Naive thymus-derived CD8-positive, alpha-beta T cell (primary cell): ENCODE results near the gene FH. TPM values are rescaled to one million over a fixed set of nuclear protein-coding genes. Genes with fewer than 3 reads are reported as not detected.

Source experiments
- ATAC-seq, 2 donors: fragments of 150-1000 bp; cut with Tn5 transposase in 1 of 2; sonication (Bioruptor Pico), chemical (Tn5 transposase) in 1 of 2; 1 replicate in 1 of 2; 2 replicates in 1 of 2; pipeline ENCODE4 v1.10.0; 2021; ENCODE audit warnings: mild to moderate bottlenecking in 2 of 2, moderate library complexity in 2 of 2
- POLR2A ChIA-PET: fragments of 350-600 bp; sonication (Branson Sonifier 250); formaldehyde crosslinking; loops from one replicate; lab custom pipeline; 2021; ENCODE audit warnings: antibody characterized with exemption; lab: Charles Lee
- DNase-seq, 10 donors: peaks; one replicate each; pipeline versions ENCODE4 v3.0.0 to v3.0.0-alpha.2; 2020 to 2022
- H3K27ac Mint-ChIP-seq, 10 donors: one replicate each; pipeline ENCODE4 v1.8.0; 2020 to 2022; ENCODE audit warnings: mild to moderate bottlenecking in 10 of 10, mixed read lengths in 10 of 10, moderate library complexity in 4 of 10, inconsistent platforms in 1 of 10
- H3K27me3 Mint-ChIP-seq, 5 donors: one replicate each; pipeline ENCODE4 v1.8.0; 2021 to 2022; ENCODE audit warnings: mixed read lengths in 5 of 5
- H3K36me3 Mint-ChIP-seq, 3 donors: one replicate each; pipeline ENCODE4 v1.8.0; 2020 to 2022; ENCODE audit warnings: mixed read lengths in 3 of 3, mild to moderate bottlenecking in 2 of 3, inconsistent platforms in 1 of 3
- H3K4me1 Mint-ChIP-seq, 4 donors: one replicate each; pipeline ENCODE4 v1.8.0; 2021 to 2022; ENCODE audit warnings: mixed read lengths in 4 of 4
- H3K4me3 Mint-ChIP-seq, 10 donors: one replicate each; pipeline ENCODE4 v1.8.0; 2020 to 2022; ENCODE audit warnings: mild to moderate bottlenecking in 10 of 10, mixed read lengths in 10 of 10, moderate library complexity in 6 of 10, inconsistent platforms in 1 of 10
- H3K9me3 Mint-ChIP-seq, 9 donors: one replicate each; pipeline ENCODE4 v1.8.0; 2020 to 2022; ENCODE audit warnings: mixed read lengths in 9 of 9, mild to moderate bottlenecking in 3 of 9, inconsistent platforms in 1 of 9, moderate library complexity in 1 of 9
- polyA plus RNA-seq, 3 donors: library from polyadenylated mRNA; unstranded; fragments of 300-500 nt; fragmentation: Illumina TruSeq; gene quantifications; one replicate each; pipeline ENCODE4 v1.2.3, GENCODE V29; 2021
- total RNA-seq, 8 experiments: library from RNA in 2 of 8; stranded (reverse) in 2 of 8; gene quantifications; one replicate each; pipeline ENCODE4 v1.2.3 and lab custom pipeline; 2021 to 2026

Gene FH
- total and polyA plus RNA-seq, 5 experiments from 2014 or later = 30.3 to 44.8 (median 34.7) TPM

DNA sequence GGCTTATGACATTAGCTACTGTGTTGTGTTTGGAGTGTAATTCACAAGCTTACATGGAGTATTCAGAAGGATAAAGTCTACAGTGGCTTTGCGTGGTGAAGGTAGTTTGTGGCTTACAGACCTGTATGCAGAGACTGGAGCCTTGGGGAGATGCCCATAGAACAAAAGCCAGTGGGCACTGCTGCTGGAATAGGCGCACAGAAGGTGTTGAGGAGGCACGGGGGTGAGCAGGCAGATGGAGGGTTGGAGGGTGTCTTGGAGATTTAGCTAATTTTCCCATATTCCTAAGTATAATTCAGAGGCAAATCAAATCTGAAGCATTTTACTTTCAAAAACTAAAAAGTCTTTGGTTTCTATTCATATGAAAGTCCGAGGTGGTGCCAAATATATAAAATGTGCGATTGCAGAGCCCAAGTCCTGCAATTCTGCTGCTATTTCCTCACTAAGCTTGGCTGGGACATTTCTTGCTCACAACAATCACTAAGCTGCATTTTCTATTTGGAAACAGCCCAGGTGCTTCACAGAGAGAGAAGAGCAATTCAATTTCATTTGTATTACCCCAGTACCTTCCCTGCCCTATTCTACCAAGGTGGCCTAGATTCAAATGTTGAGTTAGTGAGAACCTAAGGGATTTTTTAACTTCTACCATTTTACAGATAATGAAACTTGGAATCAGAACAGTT is 48.5 kb downstream of the FH start:
- H3K27me3 Mint-ChIP-seq = peaks cover 6 to 13% (median 12%) of the 10 kb centered on the region in 5 donors
- H3K4me3 Mint-ChIP-seq = no peak overlapping the region
- POLR2A ChIA-PET = no interaction called here
- ATAC-seq (no peak), DNase-seq (no peak)
- H3K4me1 Mint-ChIP-seq = no peaks in the 10 kb centered on the region
- no peaks in the 10 kb centered on the region for H3K9me3 Mint-ChIP-seq
- H3K36me3 Mint-ChIP-seq = no peaks in the 10 kb centered on the region
- no peak overlapping the region for H3K27ac Mint-ChIP-seq

DNA sequence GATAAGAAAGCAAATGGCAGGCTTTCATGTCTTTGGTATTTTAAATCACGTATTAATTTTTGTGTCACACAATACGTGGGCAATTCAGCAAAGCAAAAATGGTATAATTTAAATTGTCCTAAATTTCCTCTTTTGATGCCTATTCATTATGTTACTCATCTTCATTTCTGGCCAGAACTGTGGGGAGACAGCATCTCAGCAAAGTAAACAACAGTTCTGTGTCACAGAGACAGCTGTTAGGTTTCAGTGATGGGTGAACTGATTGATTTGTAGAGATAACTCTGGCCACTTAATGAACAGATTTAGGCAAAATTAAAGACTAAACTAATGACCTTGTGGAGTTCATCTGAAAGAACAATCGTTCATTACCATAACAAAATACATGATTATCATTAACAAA is 49.2 kb downstream of the FH start:
- ATAC-seq (no peak), DNase-seq (no peak)
- no peaks in the 10 kb centered on the region for H3K9me3 Mint-ChIP-seq
- H3K4me1 Mint-ChIP-seq = no peaks in the 10 kb centered on the region
- no peaks in the 10 kb centered on the region for H3K36me3 Mint-ChIP-seq
- peaks cover 6 to 16% (median 12%) of the 10 kb centered on the region in 5 donors for H3K27me3 Mint-ChIP-seq
- H3K27ac Mint-ChIP-seq = no peak overlapping the region
- H3K4me3 Mint-ChIP-seq = no peak overlapping the region
- POLR2A ChIA-PET = no interaction called here

DNA sequence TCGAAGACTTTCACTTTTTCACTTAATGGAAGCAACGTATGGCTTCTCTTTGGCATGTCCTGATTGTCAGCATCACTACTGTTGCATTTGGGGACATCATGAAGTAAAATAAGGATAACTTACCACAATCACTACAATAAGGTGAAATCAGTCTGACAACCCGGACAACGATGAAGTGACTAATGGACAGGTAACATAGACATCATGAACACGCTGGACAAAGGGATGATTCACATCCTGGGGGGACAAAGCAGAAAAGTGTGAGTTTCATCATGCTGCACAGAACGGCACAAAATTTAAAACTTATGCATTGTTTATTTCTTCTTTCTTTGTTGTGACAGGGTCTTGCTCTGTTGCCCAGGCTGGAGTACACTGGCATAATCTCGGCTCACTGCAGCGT is 53.9 kb downstream of the FH start:
- peaks cover 5 to 13% (median 8%) of the 10 kb centered on the region in 5 donors for H3K27me3 Mint-ChIP-seq

DNA sequence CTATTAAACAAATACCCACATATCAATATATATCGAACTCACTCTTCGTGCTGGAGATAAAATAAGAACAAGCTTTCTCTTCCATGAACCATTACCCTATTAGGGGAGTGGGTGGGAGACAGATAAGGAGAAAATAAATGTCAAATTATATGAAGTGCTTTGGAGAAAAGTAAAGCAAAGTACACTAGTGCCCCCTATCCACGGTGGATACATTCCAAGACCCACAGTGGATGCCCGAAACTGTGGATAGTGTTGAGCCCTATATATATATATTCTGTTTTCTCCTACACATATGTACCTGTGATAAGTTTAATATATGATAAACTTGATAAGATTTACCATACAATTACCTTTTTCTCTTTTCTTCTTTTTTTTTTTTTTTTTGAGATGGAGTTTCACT is 54.6 kb downstream of the FH start:
- no peak overlapping the region for H3K4me3 Mint-ChIP-seq
- peaks cover 5 to 16% (median 8%) of the 10 kb centered on the region in 5 donors for H3K27me3 Mint-ChIP-seq
- DNase-seq = no peak
- POLR2A ChIA-PET = no interaction called here
- H3K36me3 Mint-ChIP-seq = no peaks in the 10 kb centered on the region
- H3K4me1 Mint-ChIP-seq = no peaks in the 10 kb centered on the region
- no peaks in the 10 kb centered on the region for H3K9me3 Mint-ChIP-seq
- peak overlapping the region in 1 of 10 donors; percentile 36 for H3K27ac Mint-ChIP-seq
- ATAC-seq = no peak

More for the DNA sequence above, 53.9 kb downstream of the FH start:
- POLR2A ChIA-PET = no interaction called here
- H3K27ac Mint-ChIP-seq = no peak overlapping the region
- DNase-seq (no peak), ATAC-seq (no peak)
- no peaks in the 10 kb centered on the region for H3K9me3 Mint-ChIP-seq
- H3K36me3 Mint-ChIP-seq = no peaks in the 10 kb centered on the region
- no peak overlapping the region for H3K4me3 Mint-ChIP-seq
- no peaks in the 10 kb centered on the region for H3K4me1 Mint-ChIP-seq

DNA sequence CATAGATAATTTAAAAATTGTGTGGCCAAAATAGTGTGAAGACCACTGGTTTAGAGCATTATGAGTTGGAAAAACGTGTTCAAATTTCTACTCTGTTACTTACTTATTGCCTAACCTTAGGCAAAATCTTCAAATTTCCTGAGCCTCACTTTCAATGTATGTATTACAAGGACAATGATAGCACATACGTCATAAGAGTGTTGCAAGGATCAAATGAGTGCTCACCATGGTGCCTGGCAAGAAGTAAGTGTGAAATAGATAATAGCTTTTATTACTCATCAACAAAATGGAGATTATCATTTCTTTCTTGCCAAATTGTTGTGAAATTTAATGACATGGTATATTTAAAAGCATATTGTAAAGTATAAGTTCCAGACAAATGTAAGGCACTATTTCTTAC is 57.2 kb downstream of the FH start:
- Mint-ChIP-seq H3K9me3 (no peaks in the 10 kb centered on the region), H3K27me3 (peaks cover 5 to 17% (median 9%) of the 10 kb centered on the region in 5 donors), H3K27ac (no peak overlapping the region), H3K36me3 (no peaks in the 10 kb centered on the region), H3K4me1 (no peaks in the 10 kb centered on the region), H3K4me3 (no peak overlapping the region)
- DNase-seq (no peak), ATAC-seq (no peak)
- POLR2A ChIA-PET = interaction anchor here (0.6 kb wide), 1 partner anchor 87 kb away, joined by 4 read pairs; no protein-coding TSS in a partner anchor

DNA sequence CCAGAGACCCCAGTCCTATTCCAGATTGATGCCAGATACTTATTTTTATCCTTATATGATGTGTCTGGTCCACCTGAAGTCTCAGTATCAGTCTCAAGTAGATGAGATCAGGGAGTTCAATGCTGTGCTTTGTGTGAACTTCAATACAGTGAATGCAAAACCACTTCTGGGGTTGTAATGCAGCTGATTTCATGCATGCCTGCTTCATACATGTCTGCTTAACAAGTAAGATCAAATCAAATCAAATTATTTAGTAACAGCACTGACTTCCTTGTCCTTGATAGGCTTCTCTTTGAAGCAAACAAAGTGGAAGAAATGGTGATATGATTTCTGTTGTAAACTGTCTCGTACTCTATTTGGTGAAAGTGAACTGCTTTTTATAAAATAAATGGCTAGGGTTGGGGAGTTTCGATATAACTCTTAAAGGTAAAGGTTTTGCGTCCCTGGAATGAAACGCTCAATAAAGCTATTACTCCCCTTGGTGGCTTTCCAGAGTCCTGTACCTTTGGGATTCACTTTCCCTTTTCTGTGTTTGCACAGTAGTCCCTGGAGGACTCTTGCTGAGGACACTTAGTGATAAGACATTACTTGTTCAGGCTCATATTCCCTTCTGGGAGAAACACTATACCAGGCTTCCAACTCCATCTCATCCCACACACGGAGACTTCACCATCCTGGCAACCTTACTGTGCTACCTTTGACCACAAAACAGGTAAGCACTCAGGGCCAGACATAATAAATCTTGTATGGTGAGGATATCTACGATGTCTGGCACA is 59.3 kb downstream of the FH start:
- DNase-seq = no peak
- no peaks in the 10 kb centered on the region for H3K9me3 Mint-ChIP-seq
- no peaks in the 10 kb centered on the region for H3K4me1 Mint-ChIP-seq
- H3K36me3 Mint-ChIP-seq = no peaks in the 10 kb centered on the region
- POLR2A ChIA-PET = no interaction called here
- ATAC-seq = no peak
- H3K27ac Mint-ChIP-seq = no peak overlapping the region
- peaks cover 2 to 15% (median 5%) of the 10 kb centered on the region in 5 donors for H3K27me3 Mint-ChIP-seq
- no peak overlapping the region for H3K4me3 Mint-ChIP-seq

DNA sequence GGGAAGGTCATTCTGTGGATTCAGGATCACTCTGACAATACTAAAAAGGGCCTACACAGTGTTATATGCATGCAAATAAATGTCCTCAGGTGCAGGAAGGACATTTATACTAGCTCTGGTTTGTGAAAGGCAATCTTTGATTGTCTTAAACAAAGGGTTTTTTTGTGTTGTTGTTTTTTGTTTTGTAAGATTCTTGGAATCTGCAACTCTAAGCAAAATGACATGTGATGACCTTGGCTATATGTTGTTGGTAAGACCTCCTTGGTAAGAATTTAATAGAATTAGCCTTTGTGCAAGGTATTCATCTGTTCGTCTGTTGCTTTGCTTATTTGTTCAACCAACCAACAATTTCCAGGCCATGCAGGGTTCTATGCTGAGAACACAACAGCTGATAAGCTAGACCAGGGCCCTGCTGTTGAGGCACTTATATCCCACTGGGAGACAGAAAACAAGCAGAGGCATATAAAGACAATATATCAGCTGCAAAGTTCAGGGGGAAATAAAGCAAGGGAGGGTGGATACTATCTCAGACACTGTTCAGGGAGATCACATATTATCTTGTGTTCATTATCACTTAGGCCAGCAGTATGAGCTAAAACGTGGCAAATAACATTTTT is 60.3 kb downstream of the FH start:
- H3K36me3 Mint-ChIP-seq = no peaks in the 10 kb centered on the region
- DNase-seq = no peak
- no peaks in the 10 kb centered on the region for H3K4me1 Mint-ChIP-seq
- ATAC-seq = no peak
- H3K9me3 Mint-ChIP-seq = no peaks in the 10 kb centered on the region
- no peak overlapping the region for H3K27ac Mint-ChIP-seq
- peaks cover 2 to 20% (median 5%) of the 10 kb centered on the region in 5 donors for H3K27me3 Mint-ChIP-seq
- H3K4me3 Mint-ChIP-seq = no peak overlapping the region
- POLR2A ChIA-PET = no interaction called here

DNA sequence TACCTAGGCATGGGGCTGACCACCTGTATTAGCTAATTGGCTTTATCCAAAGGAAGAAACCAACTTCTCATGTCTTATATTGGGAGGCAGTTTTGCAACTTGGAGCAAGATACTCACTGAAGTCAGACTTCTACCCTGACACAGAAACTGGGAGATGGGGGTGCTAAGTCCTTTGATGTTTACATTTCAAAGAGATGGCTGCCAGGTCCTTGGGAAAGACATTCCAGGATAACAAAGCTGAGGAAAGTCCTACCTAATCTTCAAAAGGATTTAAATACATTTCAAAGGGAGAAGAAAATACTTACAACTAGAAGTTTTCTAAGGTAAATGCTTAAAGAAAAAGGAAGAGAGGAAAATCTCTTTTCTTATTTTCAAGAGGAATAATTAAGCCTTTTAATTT is 62.1 kb downstream of the FH start:
- DNase-seq (no peak), ATAC-seq (no peak)
- POLR2A ChIA-PET = no interaction called here
- Mint-ChIP-seq H3K36me3 (no peaks in the 10 kb centered on the region), H3K9me3 (no peaks in the 10 kb centered on the region), H3K27me3 (peaks cover 0 to 20% (median 3%) of the 10 kb centered on the region in 5 donors), H3K4me3 (no peak overlapping the region), H3K4me1 (no peaks in the 10 kb centered on the region), H3K27ac (no peak overlapping the region)

DNA sequence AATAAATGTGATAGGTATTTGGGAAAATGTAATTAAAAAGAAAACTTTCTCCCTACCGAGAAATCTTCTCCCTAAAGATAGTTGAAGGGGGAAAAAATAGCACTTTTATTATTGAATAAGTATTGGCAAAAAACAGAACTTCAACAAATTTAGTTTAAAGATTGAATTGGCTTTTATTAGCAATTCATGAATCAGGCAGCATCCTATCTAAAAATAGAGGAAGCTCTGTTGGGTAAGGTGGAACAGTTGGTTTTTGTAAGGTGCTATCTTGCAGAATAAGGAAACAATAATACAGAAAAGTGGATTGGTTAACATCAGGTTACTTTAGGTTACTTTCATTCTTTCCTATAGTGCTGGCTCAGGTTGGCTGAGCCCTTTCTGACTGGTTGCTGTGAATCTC is 62.8 kb downstream of the FH start:
- Mint-ChIP-seq H3K36me3 (no peaks in the 10 kb centered on the region), H3K27ac (no peak overlapping the region), H3K4me3 (no peak overlapping the region), H3K9me3 (no peaks in the 10 kb centered on the region), H3K27me3 (peaks cover 0 to 21% (median 3%) of the 10 kb centered on the region in 5 donors), H3K4me1 (no peaks in the 10 kb centered on the region)
- DNase-seq (no peak), ATAC-seq (no peak)
- POLR2A ChIA-PET = no interaction called here

DNA sequence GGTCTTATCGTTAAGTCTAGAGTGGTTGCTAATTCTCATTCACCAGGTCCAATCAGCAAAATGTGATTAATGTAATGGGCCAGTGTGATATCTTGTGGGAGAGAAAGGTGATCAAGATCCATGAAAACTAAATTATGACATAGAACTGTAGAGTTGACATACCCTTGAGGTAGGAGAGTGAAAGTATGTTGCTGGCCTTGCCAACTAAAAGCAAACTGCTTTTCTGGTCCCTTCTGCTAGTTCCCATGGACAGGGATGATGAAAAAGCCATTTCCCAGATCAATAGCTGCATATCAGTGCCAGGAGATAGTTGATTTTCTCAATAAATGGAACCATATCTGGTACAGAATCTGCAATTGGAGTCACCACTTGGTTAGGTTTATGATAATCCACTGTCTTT is 65.8 kb downstream of the FH start:
- no peak overlapping the region for H3K27ac Mint-ChIP-seq
- H3K9me3 Mint-ChIP-seq = peaks cover 0 to 3% (median 0%) of the 10 kb centered on the region in 9 donors
- H3K4me1 Mint-ChIP-seq = no peaks in the 10 kb centered on the region
- POLR2A ChIA-PET = no interaction called here
- H3K4me3 Mint-ChIP-seq = no peak overlapping the region
- ATAC-seq (no peak), DNase-seq (no peak)
- H3K27me3 Mint-ChIP-seq = peaks cover 0 to 24% (median 7%) of the 10 kb centered on the region in 5 donors
- no peaks in the 10 kb centered on the region for H3K36me3 Mint-ChIP-seq

DNA sequence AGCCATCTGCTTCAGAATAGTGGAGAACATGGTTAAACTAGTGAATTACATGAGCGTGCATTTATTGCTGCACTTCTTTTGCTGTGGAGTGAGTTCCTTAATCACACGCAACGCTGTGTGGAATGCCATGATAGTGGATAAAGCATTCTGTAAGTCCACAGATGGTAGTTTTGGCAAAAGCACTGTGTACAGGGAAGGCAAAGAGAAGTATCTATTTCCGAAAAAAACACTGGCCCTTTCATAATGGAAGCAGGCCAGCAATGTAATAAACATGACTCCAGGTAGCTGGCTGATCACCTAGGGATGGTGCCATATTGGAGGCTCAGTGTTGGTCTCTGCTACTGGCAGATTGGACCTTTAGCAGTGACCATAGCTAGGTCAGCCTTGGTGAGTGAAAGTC is 67.6 kb downstream of the FH start:
- Mint-ChIP-seq H3K27ac (no peak overlapping the region), H3K27me3 (peaks cover 0 to 30% (median 7%) of the 10 kb centered on the region in 5 donors), H3K9me3 (peaks cover 0 to 7% (median 0%) of the 10 kb centered on the region in 9 donors), H3K4me3 (no peak overlapping the region), H3K4me1 (no peaks in the 10 kb centered on the region), H3K36me3 (no peaks in the 10 kb centered on the region)
- DNase-seq (no peak), ATAC-seq (no peak)
- POLR2A ChIA-PET = no interaction called here
